Measurements from ENCODE around the gene ELN.
A peak's percentile ranks its signal among the peaks of the same experiment; 100 is the strongest.

ELN gene

GRCh38 chr7:74023786-74024185, 4.2 kb upstream of the ELN start:
- no peak for DNase-seq (ENCODE audit: low spot score)

GRCh38 chr7:74025146-74025545, 2.8 kb upstream of the ELN start:
- no peak for DNase-seq (ENCODE audit: low spot score)

- no peak for DNase-seq (ENCODE audit: low spot score)
Observed at GRCh38 chr7:74025730-74026129, 2.2 kb upstream of the ELN start.

GRCh38 chr7:74026406-74026902, 1.5 kb upstream of the ELN start:
- no peak for DNase-seq (ENCODE audit: low spot score)

- peak; percentile 66 for DNase-seq (ENCODE audit: low spot score)
Observed at GRCh38 chr7:74026903-74027682, 880 bp upstream of the ELN start.

- no peak for DNase-seq (ENCODE audit: low spot score)
Observed at GRCh38 chr7:74028321-74028838, 407 bp downstream of the ELN start.

GRCh38 chr7:74029089-74029785, 1.3 kb downstream of the ELN start:
- DNase-seq (ENCODE audit: low spot score), result peak; percentile 50

- DNase-seq (ENCODE audit: low spot score), result peak; percentile 30
Observed at GRCh38 chr7:74029991-74030415, 2.0 kb downstream of the ELN start.

GRCh38 chr7:74030861-74031260, 2.9 kb downstream of the ELN start:
- DNase-seq (ENCODE audit: low spot score), result no peak

- DNase-seq (ENCODE audit: low spot score), result no peak
Observed at GRCh38 chr7:74031403-74032190, 3.6 kb downstream of the ELN start.

- DNase-seq (ENCODE audit: low spot score), result peak; percentile 53
Observed at GRCh38 chr7:74032191-74032490, 4.2 kb downstream of the ELN start.

GRCh38 chr7:74032624-74033371, 4.8 kb downstream of the ELN start:
- DNase-seq (ENCODE audit: low spot score), result no peak

- no peak for DNase-seq (ENCODE audit: low spot score)
Observed at GRCh38 chr7:74033372-74034311, 5.7 kb downstream of the ELN start.

GRCh38 chr7:74037609-74038008, 9.6 kb downstream of the ELN start:
- no peak for DNase-seq (ENCODE audit: low spot score)

GRCh38 chr7:74038194-74038961, 10.4 kb downstream of the ELN start:
- DNase-seq (ENCODE audit: low spot score), result no peak

GRCh38 chr7:74039337-74039736, 11.4 kb downstream of the ELN start:
- DNase-seq (ENCODE audit: low spot score), result no peak

- DNase-seq (ENCODE audit: low spot score), result no peak
Observed at GRCh38 chr7:74040101-74040790, 12.3 kb downstream of the ELN start.

- DNase-seq (ENCODE audit: low spot score), result no peak
Observed at GRCh38 chr7:74040791-74041520, 13.0 kb downstream of the ELN start.
